HUES64 (cell line): Measurements from ENCODE around the gene ZBTB39.
A peak's percentile ranks its signal among the peaks of the same experiment; 100 is the strongest.

Experiments used
- H3K27ac ChIP-seq: 2 replicates; pipeline ENCODE4 v1.7.0; 2013; ENCODE audit warnings: low read depth, low read length, inconsistent platforms
- H3K27me3 ChIP-seq: 2 replicates; pipeline ENCODE4 v1.6.1; 2013; ENCODE audit warnings: mild to moderate bottlenecking, low read length; ENCODE audit not compliant: insufficient read depth
- H3K36me3 ChIP-seq: 2 replicates; pipeline ENCODE4 v1.6.1; 2013; ENCODE audit warnings: mild to moderate bottlenecking, low read length; ENCODE audit not compliant: insufficient read depth
- H3K4me1 ChIP-seq: 2 replicates; pipeline ENCODE4 v1.6.1; 2013; ENCODE audit warnings: mild to moderate bottlenecking, low read length, moderate library complexity; ENCODE audit not compliant: insufficient read depth
- H3K4me3 ChIP-seq: 2 replicates; pipeline ENCODE4 v1.5.1; 2013; ENCODE audit warnings: mild to moderate bottlenecking, low read length, moderate library complexity
- H3K9ac ChIP-seq: 2 replicates; pipeline ENCODE4 v1.6.1; 2013; ENCODE audit warnings: mild to moderate bottlenecking, low read depth, low read length
- H3K9me3 ChIP-seq: 2 replicates; pipeline ENCODE4 v1.6.1; 2013; ENCODE audit warnings: low read depth, low read length; ENCODE audit not compliant: insufficient read depth
- WGBS: fragments of 150-250, 120-280 bp; methylation state at CpG from one replicate; pipeline ENCODE4 v1.1.7; 2013; ENCODE audit warnings: missing lambda C conversion rate; 5-methylcytosine and 5-hydroxymethylcytosine counted together

Gene ZBTB39

GRCh38 chr12:57011438-57012424 lies 5.4 kb upstream of the ZBTB39 start:
- Histone ChIP-seq H3K4me1 (peaks cover 31% of the 10 kb centered on the region), H3K27me3 (no peaks in the 10 kb centered on the region), H3K36me3 (no peaks in the 10 kb centered on the region), H3K9me3 (no peaks in the 10 kb centered on the region), H3K9ac (no peak overlapping the region), H3K27ac (no peak overlapping the region), H3K4me3 (no peak overlapping the region)
- 84% methylated on average over 12 of the region's 12 CpGs for WGBS

GRCh38 chr12:57010627-57011247 lies 4.4 kb upstream of the ZBTB39 start:
- Histone ChIP-seq H3K4me1 (peaks cover 29% of the 10 kb centered on the region), H3K36me3 (no peaks in the 10 kb centered on the region), H3K27ac (no peak overlapping the region), H3K27me3 (no peaks in the 10 kb centered on the region), H3K4me3 (no peak overlapping the region), H3K9me3 (no peaks in the 10 kb centered on the region), H3K9ac (no peak overlapping the region)
- 80% methylated on average over 4 of the region's 4 CpGs for WGBS

- WGBS, result 87% methylated on average over 5 of the region's 5 CpGs
- no peak overlapping the region for H3K4me3 ChIP-seq
- peaks cover 34% of the 10 kb centered on the region for H3K4me1 ChIP-seq
- H3K36me3 ChIP-seq, result no peaks in the 10 kb centered on the region
- no peak overlapping the region for H3K9ac ChIP-seq
- H3K27ac ChIP-seq, result no peak overlapping the region
- no peaks in the 10 kb centered on the region for H3K9me3 ChIP-seq
- no peaks in the 10 kb centered on the region for H3K27me3 ChIP-seq
Observed at GRCh38 chr12:57009949-57010626, 3.7 kb upstream of the ZBTB39 start.

GRCh38 chr12:57008178-57008577 lies 1.8 kb upstream of the ZBTB39 start:
- Histone ChIP-seq H3K27ac (no peak overlapping the region), H3K27me3 (no peaks in the 10 kb centered on the region), H3K9me3 (no peaks in the 10 kb centered on the region), H3K4me1 (peaks cover 34% of the 10 kb centered on the region), H3K9ac (no peak overlapping the region), H3K4me3 (no peak overlapping the region), H3K36me3 (peaks cover 18% of the 10 kb centered on the region)

GRCh38 chr12:57006809-57007475 lies 596 bp upstream of the ZBTB39 start:
- no peak overlapping the region for H3K27ac ChIP-seq
- H3K4me1 ChIP-seq, result peaks cover 34% of the 10 kb centered on the region
- H3K36me3 ChIP-seq, result peaks cover 30% of the 10 kb centered on the region
- WGBS, result 81% methylated on average over 9 of the region's 10 CpGs
- peak overlapping the region; percentile 36 for H3K4me3 ChIP-seq
- H3K9me3 ChIP-seq, result no peaks in the 10 kb centered on the region
- H3K9ac ChIP-seq, result no peak overlapping the region
- H3K27me3 ChIP-seq, result no peaks in the 10 kb centered on the region

- H3K36me3 ChIP-seq, result peaks cover 52% of the 10 kb centered on the region
- no peak overlapping the region for H3K27ac ChIP-seq
- peak overlapping the region; percentile 94; the same call in 1 of the 2 replicates for H3K4me3 ChIP-seq
- WGBS, result 91% methylated on average over 6 of the region's 6 CpGs
- peaks cover 16% of the 10 kb centered on the region; the same call in 1 of the 2 replicates for H3K4me1 ChIP-seq
- no peak overlapping the region for H3K9ac ChIP-seq
- H3K27me3 ChIP-seq, result no peaks in the 10 kb centered on the region
- H3K9me3 ChIP-seq, result no peaks in the 10 kb centered on the region
Observed at GRCh38 chr12:57004651-57005050, 1.7 kb downstream of the ZBTB39 start.

GRCh38 chr12:57003395-57003794 lies 3.0 kb downstream of the ZBTB39 start:
- no peaks in the 10 kb centered on the region for H3K9me3 ChIP-seq
- H3K9ac ChIP-seq, result no peak overlapping the region
- no peak overlapping the region for H3K27ac ChIP-seq
- no peak overlapping the region for H3K4me3 ChIP-seq
- peaks cover 7% of the 10 kb centered on the region; the same call in 1 of the 2 replicates for H3K4me1 ChIP-seq
- H3K27me3 ChIP-seq, result no peaks in the 10 kb centered on the region
- H3K36me3 ChIP-seq, result peaks cover 63% of the 10 kb centered on the region
- WGBS, result 96% methylated on average over 13 of the region's 13 CpGs

GRCh38 chr12:57001448-57001906 lies 4.9 kb downstream of the ZBTB39 start:
- 60% methylated on average over 13 of the region's 13 CpGs for WGBS
- no peaks in the 10 kb centered on the region for H3K27me3 ChIP-seq
- peaks cover 63% of the 10 kb centered on the region for H3K36me3 ChIP-seq
- H3K27ac ChIP-seq, result no peak overlapping the region
- H3K9ac ChIP-seq, result no peak overlapping the region
- no peaks in the 10 kb centered on the region for H3K9me3 ChIP-seq
- H3K4me3 ChIP-seq, result no peak overlapping the region
- 0 out of 2 replicates have a peak, but pooled peaks cover 5% of the 10 kb centered on the region for H3K4me1 ChIP-seq

GRCh38 chr12:57000393-57000792 lies 6.0 kb downstream of the ZBTB39 start:
- Histone ChIP-seq H3K36me3 (peaks cover 63% of the 10 kb centered on the region), H3K9ac (no peak overlapping the region)

GRCh38 chr12:56999456-56999855 lies 6.9 kb downstream of the ZBTB39 start:
- Histone ChIP-seq H3K27ac (no peak overlapping the region), H3K9ac (no peak overlapping the region), H3K4me3 (no peak overlapping the region), H3K36me3 (peaks cover 59% of the 10 kb centered on the region), H3K4me1 (no peaks in the 10 kb centered on the region), H3K27me3 (no peaks in the 10 kb centered on the region), H3K9me3 (no peaks in the 10 kb centered on the region)
- WGBS, result 95% methylated on average over 4 of the region's 4 CpGs

More at GRCh38 chr12:57000393-57000792, 6.0 kb downstream of the ZBTB39 start:
- WGBS, result 93% methylated on average over 1 of the region's 1 CpG
- H3K27ac ChIP-seq, result no peak overlapping the region
- H3K4me1 ChIP-seq, result 0 out of 2 replicates have a peak, but pooled peaks cover 3% of the 10 kb centered on the region
- no peak overlapping the region for H3K4me3 ChIP-seq
- H3K27me3 ChIP-seq, result no peaks in the 10 kb centered on the region
- H3K9me3 ChIP-seq, result no peaks in the 10 kb centered on the region
